SK-N-SH (cell line): ENCODE data around the gene PSTPIP1. TPM values are rescaled to one million over a fixed set of nuclear protein-coding genes. Genes with fewer than 3 reads are reported as not detected.
A peak's percentile ranks its signal among the peaks of the same experiment; 100 is the strongest.

Experiments used
- CTCF ChIA-PET: fragments of 300-600, 350-600 bp; formaldehyde crosslinking; extraction: SDS; loops from one replicate; lab custom pipeline; 2021; lab: Yijun Ruan, JAX
- POLR2A ChIA-PET: fragments of 350-600 bp; sonication (Branson Sonifier 250); formaldehyde crosslinking; extraction: SDS; loops from one replicate; lab custom pipeline; 2020; ENCODE audit warnings: antibody characterized with exemption, inconsistent platforms; lab: Yijun Ruan, JAX
- DNase-seq: peaks from one replicate; pipeline ENCODE4 v3.0.0; 2012
- H2AFZ ChIP-seq: fragments of 200-600 bp; sonication (generic); 2 replicates; pipeline ENCODE4 v1.8.1; 2016; ENCODE audit warnings: antibody characterized with exemption, mild to moderate bottlenecking, low read depth
- H3F3A ChIP-seq: fragments of 200-600 bp; sonication (generic); replicated peaks from 2 replicates; pipeline ENCODE3; 2016; ENCODE audit warnings: antibody characterized with exemption, mild to moderate bottlenecking; ENCODE audit not compliant: insufficient read depth
- H3K27ac ChIP-seq, 2 experiments: fragments of 200-500 bp in 1 of 2; fragments of 200-600 bp in 1 of 2; sonication (Bioruptor generic) in 1 of 2; sonication (generic), shearing (Covaris generic) in 1 of 2; 2 replicates each; pipeline versions ENCODE4 v1.5.1 to v1.6.1; 2014 to 2016; ENCODE audit warnings: low read depth in 2 of 2, inconsistent platforms in 1 of 2, low read length in 1 of 2, mild to moderate bottlenecking in 1 of 2, mixed read lengths in 1 of 2
- H3K27me3 ChIP-seq: fragments of 200-600 bp; sonication (generic), shearing (Covaris generic); 2 replicates; pipeline ENCODE4 v1.6.1; 2016; ENCODE audit warnings: mixed run types; ENCODE audit not compliant: insufficient read depth
- H3K36me3 ChIP-seq, 2 experiments: fragments of 200-500 bp in 1 of 2; fragments of 200-600 bp in 1 of 2; sonication (Bioruptor generic) in 1 of 2; sonication (generic) in 1 of 2; replicated peaks in 1 of 2; 2 replicates each; pipeline versions ENCODE3 to v1.5.1; 2014 to 2016; ENCODE audit warnings: low read length in 1 of 2, mild to moderate bottlenecking in 1 of 2; ENCODE audit not compliant: insufficient read depth in 2 of 2, control insufficient read depth in 1 of 2
- H3K4me1 ChIP-seq, 2 experiments: fragments of 200-500 bp in 1 of 2; fragments of 200-600 bp in 1 of 2; sonication (Bioruptor generic) in 1 of 2; sonication (generic), shearing (Covaris generic) in 1 of 2; 2 replicates each; pipeline versions ENCODE4 v1.5.1 to v1.6.1; 2014 to 2016; ENCODE audit warnings: low read depth in 1 of 2, low read length in 1 of 2, mixed run types in 1 of 2; ENCODE audit not compliant: insufficient read depth in 2 of 2, control insufficient read depth in 1 of 2
- H3K4me2 ChIP-seq: fragments of 200-600 bp; sonication (generic), shearing (Covaris generic); 2 replicates; pipeline ENCODE4 v1.6.1; 2017; ENCODE audit warnings: mixed run types
- H3K4me3 ChIP-seq, 2 experiments: fragments of 200-500 bp in 1 of 2; fragments of 200-600 bp in 1 of 2; sonication (Bioruptor generic) in 1 of 2; sonication (generic), shearing (Covaris generic) in 1 of 2; 2 replicates each; pipeline versions ENCODE4 v1.5.1 to v1.8.1; 2014 to 2016; ENCODE audit warnings: low read depth in 2 of 2, inconsistent platforms in 1 of 2, low read length in 1 of 2, mild to moderate bottlenecking in 1 of 2, mixed read lengths in 1 of 2, moderate library complexity in 1 of 2
- H3K79me2 ChIP-seq: fragments of 200-600 bp; sonication (generic); 2 replicates; pipeline ENCODE4 v1.8.1; 2017; ENCODE audit warnings: mild to moderate bottlenecking; ENCODE audit not compliant: insufficient read depth
- H3K9ac ChIP-seq: fragments of 200-600 bp; sonication (generic); 2 replicates; pipeline ENCODE4 v1.6.1; 2017; ENCODE audit warnings: mixed run types
- H3K9me2 ChIP-seq: fragments of 200-600 bp; sonication (generic); 2 replicates; pipeline ENCODE4 v1.6.1; 2017; ENCODE audit warnings: mixed run types
- H3K9me3 ChIP-seq: fragments of 200-600 bp; sonication (generic); 2 replicates; pipeline ENCODE4 v1.6.1; 2017; ENCODE audit warnings: mixed run types, mild to moderate bottlenecking, moderate library complexity
- H4K20me1 ChIP-seq: fragments of 200-600 bp; sonication (generic); 2 replicates; pipeline ENCODE4 v1.6.1; 2017; ENCODE audit warnings: mild to moderate bottlenecking, mixed run types; ENCODE audit not compliant: insufficient read depth
- ELF1 ChIP-seq: IDR thresholded peaks from 2 replicates; pipeline ENCODE4 v1.4.0; 2012
- EP300 ChIP-seq, 2 experiments: IDR thresholded peaks; 2 replicates each; pipeline versions ENCODE4 v1.4.0 to v1.6.1; 2012; ENCODE audit warnings: borderline replicate concordance in 1 of 2, low read depth in 1 of 2, low read length in 1 of 2
- EZH2phosphoT487 ChIP-seq: fragments of 200-600 bp; sonication (generic); IDR thresholded peaks from 2 replicates; pipeline ENCODE4 v1.6.1; 2017; ENCODE audit warnings: low read depth, mixed run types, mild to moderate bottlenecking, antibody characterized with exemption, moderate library complexity, borderline replicate concordance
- GABPA ChIP-seq: IDR thresholded peaks from 2 replicates; pipeline ENCODE4 v1.4.0; 2012; ENCODE audit warnings: low read depth, mild to moderate bottlenecking
- JUND ChIP-seq: IDR thresholded peaks from 2 replicates; pipeline ENCODE4 v1.4.0; 2012
- MAX ChIP-seq: IDR thresholded peaks from 2 replicates; pipeline ENCODE4 v1.4.0; 2012; ENCODE audit warnings: low read depth
- RAD21 ChIP-seq: IDR thresholded peaks from 2 replicates; pipeline ENCODE4 v1.6.1; 2012; ENCODE audit warnings: mild to moderate bottlenecking, low read length
- RCOR1 ChIP-seq: fragments of 150-350 bp; IDR thresholded peaks from 2 replicates; pipeline ENCODE4 v1.6.1; 2017; ENCODE audit warnings: antibody characterized with exemption, low read length
- YY1 ChIP-seq: IDR thresholded peaks from 2 replicates; pipeline ENCODE4 v1.4.0; 2012; ENCODE audit warnings: low read depth, mild to moderate bottlenecking
- ZBTB33 ChIP-seq: IDR thresholded peaks from 2 replicates; pipeline ENCODE4 v1.4.0; 2012; ENCODE audit warnings: low read depth, borderline replicate concordance
- WGBS: methylation state at CpG from one replicate; pipeline ENCODE4 v1.1.6; 2017; ENCODE audit warnings: low lambda C conversion rate; 5-methylcytosine and 5-hydroxymethylcytosine counted together
- polyA plus RNA-seq, 3 experiments: library from polyadenylated mRNA; depleted of rRNA; stranded (reverse); fragments of >200 nt; gene quantifications; 2 replicates each; pipeline ENCODE4 v1.2.3, GENCODE V29; 2012

PSTPIP1 gene
- polyA plus RNA-seq, 1 of the 3 experiments (the other 2 are of a cell fraction): 0.69 TPM

- H4K20me1 ChIP-seq: no peaks in the 10 kb centered on the region
- no peaks in the 10 kb centered on the region; a peak in 1 of 4 replicates for H3K4me1 ChIP-seq
- peak; percentile 21 for DNase-seq
- TF ChIP-seq JUND (no peak), GABPA (no peak), MAX (no peak), ELF1 (no peak), RCOR1 (no peak), YY1 (no peak), EP300 (IDR thresholded peaks at IDR 0.05; ENCODE audit: borderline replicate concordance in 1 of 2, low read depth in 1 of 2, low read length in 1 of 2) (no peak)
- TF ChIP-seq, all 33 proteins: peak for 0
- Histone ChIP-seq H2AFZ (no peak overlapping the region), H3K4me2 (no peak overlapping the region), H3K27ac (no peak overlapping the region), H3K4me3 (no peak overlapping the region), H3K9me3 (no peaks in the 10 kb centered on the region), H3F3A (peaks cover 16% of the 10 kb centered on the region), H3K36me3 (peaks cover 0 to 7% of the 10 kb centered on the region in 2 experiments), H3K79me2 (no peaks in the 10 kb centered on the region), H3K9ac (no peak overlapping the region), H3K27me3 (no peaks in the 10 kb centered on the region), H3K9me2 (no peaks in the 10 kb centered on the region)
- 88% methylated on average over 12 of the region's 22 CpGs for WGBS
- CTCF ChIA-PET: interaction anchor here (0.6 to 4.2 kb wide), 8 partner anchors 8 to 687 kb away, joined by 3 to 46 read pairs (median 6); no protein-coding TSS in a partner anchor
- POLR2A ChIA-PET: no interaction called here
Measured at GRCh38 chr15:77036537-77037387, 41.8 kb downstream of the PSTPIP1 start.

- H3K9ac ChIP-seq: no peak overlapping the region
- H3K27ac ChIP-seq: no peak overlapping the region
- peak; percentile 13 for DNase-seq
- no peaks in the 10 kb centered on the region for H3K79me2 ChIP-seq
- 100% methylated on average over 7 of the region's 12 CpGs for WGBS
- TF ChIP-seq YY1 (no peak), ZBTB33 (no peak), RAD21 (no peak), EZH2phosphoT487 (no peak)
- no peaks in the 10 kb centered on the region for H3K9me2 ChIP-seq
- H3K27me3 ChIP-seq: no peaks in the 10 kb centered on the region
- no peaks in the 10 kb centered on the region for H3K9me3 ChIP-seq
- no peak overlapping the region for H3K4me2 ChIP-seq
- no peak overlapping the region for H2AFZ ChIP-seq
- H3F3A ChIP-seq: peaks cover 16% of the 10 kb centered on the region
- no peak overlapping the region for H3K4me3 ChIP-seq
- no peaks in the 10 kb centered on the region; a peak in 1 of 4 replicates for H3K4me1 ChIP-seq
- H3K36me3 ChIP-seq: peaks cover 0 to 12% of the 10 kb centered on the region in 2 experiments
- CTCF ChIA-PET: interaction anchor here (0.6 to 4.2 kb wide), 4 partner anchors 12 to 686 kb away, joined by 3 to 46 read pairs (median 3); no protein-coding TSS in a partner anchor
- H4K20me1 ChIP-seq: no peaks in the 10 kb centered on the region
- POLR2A ChIA-PET: no interaction called here
Measured at GRCh38 chr15:77037388-77038209, 42.7 kb downstream of the PSTPIP1 start.
